GM13977 (cell line): Measurements from ENCODE around the gene SHC1.

Experiments used
- DNase-seq: peaks from one replicate; pipeline ENCODE4 v3.0.0; 2012; ENCODE audit warnings: low spot score
- CTCF ChIP-seq: IDR thresholded peaks from 2 replicates; pipeline ENCODE4 v1.5.1; 2012; ENCODE audit warnings: mild to moderate bottlenecking, control low read depth; ENCODE audit not compliant: insufficient read depth; ENCODE audit errors: extremely low read depth, missing control alignments
- in situ Hi-C: fragments of 300-500 bp; cut with MboI; formaldehyde crosslinking; loops from one replicate; pipeline ENCODE4 v1.12.0; 2022; ENCODE audit warnings: low sequenced_read_pairs, low pct_unique_long_range_greater_than_20kb, mixed read lengths, inconsistent platforms; ENCODE audit not compliant: unreplicated experiment

The SHC1 gene

GRCh38 chr1:154974808-154975408, 4.4 kb upstream of the SHC1 start:
- in situ Hi-C loops, result no loop called here
- TF ChIP-seq CTCF, result no peak
- peak; percentile 89 for DNase-seq

GRCh38 chr1:154974102-154974807, 3.7 kb upstream of the SHC1 start, which contains the start of gene CKS1B:
TSS of gene CKS1B (plus strand) at chr1:154974681. CDS start at chr1:154974746, 65 bp downstream.
- no peak for TF ChIP-seq CTCF
- in situ Hi-C loops, result no loop called here
- DNase-seq, result peak; percentile 95

- TF ChIP-seq CTCF, result no peak
- peak; percentile 90 for DNase-seq
- in situ Hi-C loops, result no loop called here
These were observed 3.0 kb upstream of the SHC1 start for GRCh38 chr1:154973344-154974101.

GRCh38 chr1:154972517-154973343, 2.2 kb upstream of the SHC1 start:
- in situ Hi-C loops, result no loop called here
- DNase-seq, result no peak
- TF ChIP-seq CTCF, result no peak

- DNase-seq, result no peak
- in situ Hi-C loops, result no loop called here
- no peak for TF ChIP-seq CTCF
These were observed 1.6 kb upstream of the SHC1 start for GRCh38 chr1:154972213-154972516.

- no peak for TF ChIP-seq CTCF
- in situ Hi-C loops, result no loop called here
- no peak for DNase-seq
These were observed 923 bp upstream of the SHC1 start for GRCh38 chr1:154971341-154971998.
